Measurements from ENCODE around the gene RAB37.

Gene RAB37

GRCh38 chr17:74725111-74725510, 11.9 kb upstream of the RAB37 start:
- no peak overlapping the region for H3K4me3 ChIP-seq (ENCODE audit: low read depth, low read length)
- no peak for TF ChIP-seq CTCF (IDR thresholded peaks at IDR 0.05; ENCODE audit: low read depth, low read length)

GRCh38 chr17:74728033-74728701, 8.9 kb upstream of the RAB37 start:
- no peak overlapping the region for H3K4me3 ChIP-seq (ENCODE audit: low read depth, low read length)
- TF ChIP-seq CTCF (IDR thresholded peaks at IDR 0.05; ENCODE audit: low read depth, low read length), result no peak

- no peak overlapping the region for H3K4me3 ChIP-seq (ENCODE audit: low read depth, low read length)
- TF ChIP-seq CTCF (IDR thresholded peaks at IDR 0.05; ENCODE audit: low read depth, low read length), result no peak
Observed at GRCh38 chr17:74728702-74729075, 8.4 kb upstream of the RAB37 start.

GRCh38 chr17:74729368-74729767, 7.7 kb upstream of the RAB37 start:
- no peak overlapping the region for H3K4me3 ChIP-seq (ENCODE audit: low read depth, low read length)

GRCh38 chr17:74729866-74730265, 7.2 kb upstream of the RAB37 start:
- no peak for TF ChIP-seq CTCF (IDR thresholded peaks at IDR 0.05; ENCODE audit: low read depth, low read length)
- H3K4me3 ChIP-seq (ENCODE audit: low read depth, low read length), result no peak overlapping the region

More at GRCh38 chr17:74729368-74729767, 7.7 kb upstream of the RAB37 start:
- no peak for TF ChIP-seq CTCF (IDR thresholded peaks at IDR 0.05; ENCODE audit: low read depth, low read length)

GRCh38 chr17:74730491-74731346, 6.3 kb upstream of the RAB37 start:
- H3K4me3 ChIP-seq (ENCODE audit: low read depth, low read length), result no peak overlapping the region
- no peak for TF ChIP-seq CTCF (IDR thresholded peaks at IDR 0.05; ENCODE audit: low read depth, low read length)

GRCh38 chr17:74731347-74731605, 5.8 kb upstream of the RAB37 start:
- H3K4me3 ChIP-seq (ENCODE audit: low read depth, low read length), result no peak overlapping the region
- TF ChIP-seq CTCF (IDR thresholded peaks at IDR 0.05; ENCODE audit: low read depth, low read length), result no peak

Measured in WI38 (cell line).